GM23338 (cell line): ENCODE results near the gene NR4A2.

Source experiments
- CREB1 ChIP-seq: fragments of 250-450 bp; sonication (Bioruptor Pico); IDR thresholded peaks from 2 replicates; pipeline ENCODE4 v1.5.0; 2020; ENCODE audit warnings: low read depth, mild to moderate bottlenecking, moderate library complexity
- EZH2 ChIP-seq: fragments of 200-600 bp; sonication (generic); IDR thresholded peaks from one replicate; pipeline ENCODE4 v1.8.0; 2017; ENCODE audit warnings: antibody characterized with exemption, mild to moderate bottlenecking, low read depth; ENCODE audit not compliant: unreplicated experiment
- POLR2AphosphoS5 ChIP-seq: IDR thresholded peaks from 2 replicates; pipeline ENCODE4 v1.6.1; 2016; ENCODE audit warnings: antibody characterized with exemption, low read depth
- REST ChIP-seq: IDR thresholded peaks from one replicate; pipeline ENCODE4 v1.6.1; 2018; ENCODE audit warnings: antibody characterized with exemption; ENCODE audit not compliant: unreplicated experiment
- TF ChIP-seq, protein P1 (sequence below), 2 experiments: fragments of 200-600 bp in 1 of 2; sonication (generic) in 1 of 2; conservative IDR thresholded peaks; 2 replicates each; pipeline versions ENCODE4 v1.5.1 to v1.6.1; 2016 to 2017; ENCODE audit warnings: antibody characterized with exemption in 2 of 2, low read depth in 2 of 2, mild to moderate bottlenecking in 2 of 2, moderate library complexity in 1 of 2

DNA sequence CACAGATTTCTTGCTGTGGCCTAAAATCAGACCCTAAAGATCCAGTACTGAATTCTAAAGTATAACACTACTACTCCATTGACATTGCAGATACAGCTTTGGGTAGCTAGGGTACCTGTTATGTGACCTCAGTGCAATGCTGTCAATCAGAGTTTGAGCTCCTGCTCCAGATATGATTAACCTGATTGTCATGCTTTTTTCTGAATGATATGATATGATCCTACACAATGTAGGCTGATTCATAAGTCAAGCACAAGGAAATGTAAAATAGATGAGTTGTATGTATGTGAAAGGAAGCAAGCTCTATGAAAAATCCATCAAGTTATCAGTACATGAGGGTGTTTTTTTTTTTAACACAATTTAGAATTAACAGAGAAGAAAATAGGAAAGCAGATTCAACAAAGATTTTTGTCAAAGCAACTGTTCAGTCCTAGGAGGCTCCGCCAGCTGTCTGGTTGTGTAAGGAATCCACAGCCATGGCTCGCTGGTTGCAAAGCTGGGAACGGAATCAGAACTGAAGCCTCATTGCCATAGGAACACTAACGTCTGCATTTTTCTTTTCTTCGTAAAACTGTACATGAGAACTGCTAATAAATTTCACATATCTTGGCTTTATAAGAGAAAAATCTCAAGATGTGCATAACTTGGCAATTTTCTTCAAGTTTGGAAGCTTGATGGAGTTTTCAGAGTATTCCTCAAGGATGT is 52.9 kb downstream of the NR4A2 start:
- TF ChIP-seq, protein P1, sequence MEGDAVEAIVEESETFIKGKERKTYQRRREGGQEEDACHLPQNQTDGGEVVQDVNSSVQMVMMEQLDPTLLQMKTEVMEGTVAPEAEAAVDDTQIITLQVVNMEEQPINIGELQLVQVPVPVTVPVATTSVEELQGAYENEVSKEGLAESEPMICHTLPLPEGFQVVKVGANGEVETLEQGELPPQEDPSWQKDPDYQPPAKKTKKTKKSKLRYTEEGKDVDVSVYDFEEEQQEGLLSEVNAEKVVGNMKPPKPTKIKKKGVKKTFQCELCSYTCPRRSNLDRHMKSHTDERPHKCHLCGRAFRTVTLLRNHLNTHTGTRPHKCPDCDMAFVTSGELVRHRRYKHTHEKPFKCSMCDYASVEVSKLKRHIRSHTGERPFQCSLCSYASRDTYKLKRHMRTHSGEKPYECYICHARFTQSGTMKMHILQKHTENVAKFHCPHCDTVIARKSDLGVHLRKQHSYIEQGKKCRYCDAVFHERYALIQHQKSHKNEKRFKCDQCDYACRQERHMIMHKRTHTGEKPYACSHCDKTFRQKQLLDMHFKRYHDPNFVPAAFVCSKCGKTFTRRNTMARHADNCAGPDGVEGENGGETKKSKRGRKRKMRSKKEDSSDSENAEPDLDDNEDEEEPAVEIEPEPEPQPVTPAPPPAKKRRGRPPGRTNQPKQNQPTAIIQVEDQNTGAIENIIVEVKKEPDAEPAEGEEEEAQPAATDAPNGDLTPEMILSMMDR (conservative IDR thresholded peaks at IDR 0.05; ENCODE audit: low read depth in 2 of 2) = no peak
- TF ChIP-seq REST = no peak
- TF ChIP-seq EZH2 = no peak
- no peak for TF ChIP-seq POLR2AphosphoS5
- TF ChIP-seq CREB1 = no peak
